Glutamatergic neuron (in vitro differentiated cells): Measurements from ENCODE around the gene RDX. TPM values are rescaled to one million over a fixed set of nuclear protein-coding genes. Genes with fewer than 3 reads are reported as not detected.

ENCODE experiments used
- DNase-seq: peaks from one replicate; pipeline ENCODE4 v3.0.0; 2022
- H3K27ac Mint-ChIP-seq: one replicate; pipeline ENCODE4 v1.8.0; 2020; ENCODE audit warnings: mild to moderate bottlenecking, mixed read lengths, inconsistent platforms; ENCODE audit not compliant: unreplicated experiment
- H3K27me3 Mint-ChIP-seq: one replicate; pipeline ENCODE4 v1.8.0; 2020; ENCODE audit warnings: mild to moderate bottlenecking, moderate library complexity, mixed read lengths, inconsistent platforms; ENCODE audit not compliant: unreplicated experiment
- H3K36me3 Mint-ChIP-seq: one replicate; pipeline ENCODE4 v1.8.0; 2020; ENCODE audit warnings: mild to moderate bottlenecking, mixed read lengths, inconsistent platforms; ENCODE audit not compliant: unreplicated experiment
- H3K4me1 Mint-ChIP-seq: one replicate; pipeline ENCODE4 v1.8.0; 2020; ENCODE audit warnings: mild to moderate bottlenecking, low read depth, mixed read lengths, inconsistent platforms; ENCODE audit not compliant: unreplicated experiment
- H3K4me3 Mint-ChIP-seq: one replicate; pipeline ENCODE4 v1.8.0; 2020; ENCODE audit warnings: mild to moderate bottlenecking, mixed read lengths, inconsistent platforms; ENCODE audit not compliant: unreplicated experiment
- H3K9me3 Mint-ChIP-seq: one replicate; pipeline ENCODE4 v1.8.0; 2020; ENCODE audit warnings: mild to moderate bottlenecking, moderate library complexity, mixed read lengths, inconsistent platforms; ENCODE audit not compliant: unreplicated experiment
- total RNA-seq: library from RNA; stranded (reverse); fragmentation: NEBNext Ultra II Directional; extraction: Animal tissue kit (Norgen Biotek cat#: 25700); gene quantifications from one replicate; pipeline ENCODE4 v1.2.1, GENCODE V29; 2021; ENCODE audit not compliant: unreplicated experiment
- TF ChIP-seq, protein P1 (sequence below): fragments of 200-600 bp; sonication (generic); IDR thresholded peaks from one replicate; pipeline ENCODE4 v1.5.0; 2021; ENCODE audit not compliant: partially characterized antibody, unreplicated experiment

RDX gene
- total RNA-seq, 1 donor from 2014 or later, result 71.7 TPM

DNA sequence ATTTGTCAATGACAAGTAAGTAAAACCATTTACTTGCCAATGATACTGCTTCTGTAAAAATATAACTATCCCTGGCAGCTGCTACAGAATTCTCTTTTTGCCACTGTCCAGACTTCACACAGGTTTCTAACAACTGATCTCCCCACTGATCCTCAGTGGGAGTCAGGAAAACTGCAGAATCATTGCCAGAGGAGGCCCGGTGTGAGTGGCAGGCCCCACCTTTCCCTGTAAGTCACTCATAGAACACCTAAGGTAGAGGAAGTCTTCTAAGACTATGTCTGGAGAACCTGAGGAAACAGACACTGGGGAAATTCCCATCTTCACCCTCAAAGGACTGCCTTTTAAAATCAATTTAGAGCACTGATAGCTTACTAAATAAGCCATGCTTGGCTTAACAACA lies 136.9 kb downstream of the RDX start:
- H3K27ac Mint-ChIP-seq, result no peak overlapping the region

DNA sequence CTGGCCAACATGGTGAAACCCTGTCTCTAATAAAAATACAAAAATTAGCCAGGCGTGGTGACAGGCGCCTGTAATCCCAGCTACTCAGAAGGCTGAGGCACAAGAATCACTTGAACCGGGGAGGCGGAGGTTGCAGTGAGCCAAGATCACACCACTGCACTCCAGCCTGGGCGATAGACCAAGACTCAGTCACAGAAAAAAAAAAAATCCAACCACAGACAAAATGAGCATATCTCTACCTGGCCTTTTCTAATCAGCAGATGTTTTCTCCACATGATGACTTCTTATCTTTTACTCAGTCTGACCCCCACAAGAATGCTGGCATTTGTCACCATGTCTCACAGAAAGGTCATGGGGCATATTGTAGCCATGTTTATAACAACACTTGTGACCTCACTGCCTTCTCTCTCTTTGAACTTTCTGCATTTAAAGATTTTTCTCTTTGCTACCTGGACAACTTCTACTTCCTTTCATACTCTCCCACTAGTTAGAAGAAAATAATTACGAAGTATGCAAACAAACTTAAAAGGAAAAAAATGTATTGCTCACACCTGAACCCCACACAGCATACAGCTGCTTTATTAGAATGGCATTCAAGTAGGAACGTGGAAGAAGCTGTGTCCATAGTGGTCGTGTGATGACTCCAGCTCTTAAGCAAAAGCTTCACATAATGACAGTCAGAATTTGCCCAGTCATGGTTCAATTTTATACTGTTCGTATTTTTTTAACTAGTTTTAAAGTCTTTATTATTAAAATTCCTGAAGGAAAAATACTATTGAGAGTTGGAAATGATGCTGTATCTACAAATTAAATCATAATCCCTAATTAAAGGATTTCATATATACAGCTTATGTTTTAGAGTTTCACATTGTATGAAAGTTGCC lies 137.9 kb downstream of the RDX start:
- DNase-seq, result no peak
- no peak overlapping the region for H3K4me3 Mint-ChIP-seq
- H3K36me3 Mint-ChIP-seq, result no peaks in the 10 kb centered on the region
- H3K4me1 Mint-ChIP-seq, result peaks cover 3% of the 10 kb centered on the region
- peak overlapping the region; percentile 29 for H3K27ac Mint-ChIP-seq
- TF ChIP-seq, protein P1, sequence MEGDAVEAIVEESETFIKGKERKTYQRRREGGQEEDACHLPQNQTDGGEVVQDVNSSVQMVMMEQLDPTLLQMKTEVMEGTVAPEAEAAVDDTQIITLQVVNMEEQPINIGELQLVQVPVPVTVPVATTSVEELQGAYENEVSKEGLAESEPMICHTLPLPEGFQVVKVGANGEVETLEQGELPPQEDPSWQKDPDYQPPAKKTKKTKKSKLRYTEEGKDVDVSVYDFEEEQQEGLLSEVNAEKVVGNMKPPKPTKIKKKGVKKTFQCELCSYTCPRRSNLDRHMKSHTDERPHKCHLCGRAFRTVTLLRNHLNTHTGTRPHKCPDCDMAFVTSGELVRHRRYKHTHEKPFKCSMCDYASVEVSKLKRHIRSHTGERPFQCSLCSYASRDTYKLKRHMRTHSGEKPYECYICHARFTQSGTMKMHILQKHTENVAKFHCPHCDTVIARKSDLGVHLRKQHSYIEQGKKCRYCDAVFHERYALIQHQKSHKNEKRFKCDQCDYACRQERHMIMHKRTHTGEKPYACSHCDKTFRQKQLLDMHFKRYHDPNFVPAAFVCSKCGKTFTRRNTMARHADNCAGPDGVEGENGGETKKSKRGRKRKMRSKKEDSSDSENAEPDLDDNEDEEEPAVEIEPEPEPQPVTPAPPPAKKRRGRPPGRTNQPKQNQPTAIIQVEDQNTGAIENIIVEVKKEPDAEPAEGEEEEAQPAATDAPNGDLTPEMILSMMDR, result no peak
- no peaks in the 10 kb centered on the region for H3K9me3 Mint-ChIP-seq
- H3K27me3 Mint-ChIP-seq, result peaks cover 4% of the 10 kb centered on the region

More for the DNA sequence above, 136.9 kb downstream of the RDX start:
- Mint-ChIP-seq H3K4me3 (no peak overlapping the region), H3K9me3 (no peaks in the 10 kb centered on the region), H3K4me1 (peaks cover 3% of the 10 kb centered on the region), H3K36me3 (no peaks in the 10 kb centered on the region), H3K27me3 (peaks cover 4% of the 10 kb centered on the region)
- TF ChIP-seq, protein P1, result no peak
- DNase-seq, result no peak

DNA sequence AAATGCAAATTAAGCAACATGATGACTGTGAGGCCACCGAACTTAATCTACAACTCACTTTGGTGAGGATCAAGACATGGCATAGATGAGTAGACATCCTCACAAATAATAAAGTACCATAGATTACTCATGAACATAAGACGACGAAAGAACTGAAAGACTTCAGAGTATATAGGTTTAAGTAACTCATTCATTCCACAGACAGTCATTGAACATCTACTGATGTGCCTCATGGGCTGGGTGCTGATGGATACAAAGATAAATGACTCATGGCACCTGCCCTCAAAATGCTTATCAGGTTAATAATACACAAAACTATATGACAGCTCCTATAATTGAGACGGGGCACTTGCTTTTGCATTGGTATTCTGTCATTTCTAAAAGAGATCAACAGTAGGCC lies 139.9 kb downstream of the RDX start:
- Mint-ChIP-seq H3K27ac (no peak overlapping the region), H3K4me1 (peaks cover 9% of the 10 kb centered on the region)
- no peak for DNase-seq

DNA sequence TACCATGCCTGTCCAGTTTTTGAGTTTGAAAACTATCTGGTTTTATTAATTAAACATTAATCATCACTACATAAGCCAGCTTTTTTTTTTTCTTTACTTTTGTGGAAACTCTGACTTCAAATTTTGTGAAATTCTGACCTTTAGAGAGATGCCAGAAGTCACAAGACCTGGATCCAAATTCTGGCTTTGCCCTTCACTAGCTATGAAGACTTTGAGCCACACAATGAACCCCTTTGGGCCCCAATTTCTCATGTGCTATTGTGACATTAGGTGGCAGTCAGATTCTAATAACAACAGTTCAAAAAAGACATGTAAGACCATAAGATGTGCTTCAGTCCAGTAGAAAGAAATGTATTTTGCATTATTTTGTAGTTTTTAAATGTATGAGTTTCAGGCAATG lies 142.9 kb downstream of the RDX start:
- H3K4me1 Mint-ChIP-seq, result peaks cover 27% of the 10 kb centered on the region
- H3K27ac Mint-ChIP-seq, result no peak overlapping the region
- no peaks in the 10 kb centered on the region for H3K9me3 Mint-ChIP-seq
- TF ChIP-seq, protein P1, result no peak
- no peak overlapping the region for H3K4me3 Mint-ChIP-seq
- no peaks in the 10 kb centered on the region for H3K27me3 Mint-ChIP-seq
- no peaks in the 10 kb centered on the region for H3K36me3 Mint-ChIP-seq
- DNase-seq, result no peak

More for the DNA sequence above, 139.9 kb downstream of the RDX start:
- Mint-ChIP-seq H3K27me3 (peaks cover 2% of the 10 kb centered on the region), H3K4me3 (no peak overlapping the region), H3K36me3 (no peaks in the 10 kb centered on the region), H3K9me3 (no peaks in the 10 kb centered on the region)
- TF ChIP-seq, protein P1, result no peak

DNA sequence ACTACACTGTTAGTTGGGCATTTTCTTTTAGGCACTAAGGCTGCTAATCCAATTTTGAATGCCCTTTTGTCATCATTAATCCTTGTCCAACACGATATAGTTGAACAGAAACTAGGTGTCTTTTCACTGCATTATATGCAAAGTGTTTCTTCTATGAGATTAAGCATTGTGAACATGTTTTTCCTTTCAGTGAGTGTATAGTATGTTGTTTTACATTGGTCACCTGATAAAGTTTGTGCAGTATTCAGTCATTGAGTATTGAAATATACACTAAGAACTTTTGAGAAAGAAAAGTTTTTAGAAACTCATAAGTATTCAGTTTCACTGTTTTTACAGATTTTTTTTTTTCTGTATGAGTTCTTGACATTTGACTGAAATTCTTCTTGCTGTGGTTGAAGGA lies 144.2 kb downstream of the RDX start:
- H3K27ac Mint-ChIP-seq, result no peak overlapping the region
- H3K4me3 Mint-ChIP-seq, result no peak overlapping the region
- H3K4me1 Mint-ChIP-seq, result peaks cover 32% of the 10 kb centered on the region
- TF ChIP-seq, protein P1, result no peak
- H3K36me3 Mint-ChIP-seq, result no peaks in the 10 kb centered on the region
- DNase-seq, result no peak
- no peaks in the 10 kb centered on the region for H3K27me3 Mint-ChIP-seq
- H3K9me3 Mint-ChIP-seq, result no peaks in the 10 kb centered on the region
